DND-41 (cell line): Measurements from ENCODE around the gene OR1F1.

Experiments used
- EZH2 ChIP-seq: IDR thresholded peaks from 3 replicates; pipeline ENCODE4 v1.6.1; 2012; ENCODE audit warnings: borderline replicate concordance, low read depth, mild to moderate bottlenecking, moderate library complexity, low read length, inconsistent platforms; ENCODE audit not compliant: severe bottlenecking
- TF ChIP-seq, protein P1 (sequence below): IDR thresholded peaks from 2 replicates; pipeline ENCODE4 v1.5.1; 2012; ENCODE audit warnings: borderline replicate concordance, low read length, moderate library complexity, mild to moderate bottlenecking; ENCODE audit not compliant: poor library complexity, severe bottlenecking; ENCODE audit errors: extremely low read depth

DNA sequence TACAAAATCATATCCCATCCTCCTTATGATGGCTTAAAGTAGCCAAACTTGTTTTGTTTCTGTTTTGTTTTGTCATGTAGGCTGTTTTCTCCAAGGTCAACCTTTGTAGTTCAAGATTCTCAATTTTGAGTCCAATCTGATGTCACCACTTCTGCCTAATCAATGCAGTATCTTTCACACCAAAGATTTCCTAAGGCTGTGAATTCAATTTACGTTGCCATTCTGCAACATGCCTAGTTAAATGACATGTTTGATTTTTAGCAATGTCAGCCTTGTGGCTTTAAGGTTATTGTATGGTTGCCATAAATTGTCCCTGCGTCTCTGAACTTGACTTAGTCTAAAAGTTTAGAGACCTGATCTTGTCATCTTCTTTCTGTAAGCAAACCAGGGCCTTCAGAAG lies 32.8 kb upstream of the OR1F1 start:
- TF ChIP-seq, protein P1, sequence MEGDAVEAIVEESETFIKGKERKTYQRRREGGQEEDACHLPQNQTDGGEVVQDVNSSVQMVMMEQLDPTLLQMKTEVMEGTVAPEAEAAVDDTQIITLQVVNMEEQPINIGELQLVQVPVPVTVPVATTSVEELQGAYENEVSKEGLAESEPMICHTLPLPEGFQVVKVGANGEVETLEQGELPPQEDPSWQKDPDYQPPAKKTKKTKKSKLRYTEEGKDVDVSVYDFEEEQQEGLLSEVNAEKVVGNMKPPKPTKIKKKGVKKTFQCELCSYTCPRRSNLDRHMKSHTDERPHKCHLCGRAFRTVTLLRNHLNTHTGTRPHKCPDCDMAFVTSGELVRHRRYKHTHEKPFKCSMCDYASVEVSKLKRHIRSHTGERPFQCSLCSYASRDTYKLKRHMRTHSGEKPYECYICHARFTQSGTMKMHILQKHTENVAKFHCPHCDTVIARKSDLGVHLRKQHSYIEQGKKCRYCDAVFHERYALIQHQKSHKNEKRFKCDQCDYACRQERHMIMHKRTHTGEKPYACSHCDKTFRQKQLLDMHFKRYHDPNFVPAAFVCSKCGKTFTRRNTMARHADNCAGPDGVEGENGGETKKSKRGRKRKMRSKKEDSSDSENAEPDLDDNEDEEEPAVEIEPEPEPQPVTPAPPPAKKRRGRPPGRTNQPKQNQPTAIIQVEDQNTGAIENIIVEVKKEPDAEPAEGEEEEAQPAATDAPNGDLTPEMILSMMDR = no peak
- no peak for TF ChIP-seq EZH2
